DMS53 treated with DMSO at 0.1 percent for 48 hours (cell line): ENCODE results near the gene RHOT2.

ENCODE experiments used
- DNase-seq: peaks from one replicate; lab custom pipeline; 2025; ENCODE audit not compliant: unreplicated experiment; lab: John Stamatoyannopoulos, UW

Gene RHOT2

DNA sequence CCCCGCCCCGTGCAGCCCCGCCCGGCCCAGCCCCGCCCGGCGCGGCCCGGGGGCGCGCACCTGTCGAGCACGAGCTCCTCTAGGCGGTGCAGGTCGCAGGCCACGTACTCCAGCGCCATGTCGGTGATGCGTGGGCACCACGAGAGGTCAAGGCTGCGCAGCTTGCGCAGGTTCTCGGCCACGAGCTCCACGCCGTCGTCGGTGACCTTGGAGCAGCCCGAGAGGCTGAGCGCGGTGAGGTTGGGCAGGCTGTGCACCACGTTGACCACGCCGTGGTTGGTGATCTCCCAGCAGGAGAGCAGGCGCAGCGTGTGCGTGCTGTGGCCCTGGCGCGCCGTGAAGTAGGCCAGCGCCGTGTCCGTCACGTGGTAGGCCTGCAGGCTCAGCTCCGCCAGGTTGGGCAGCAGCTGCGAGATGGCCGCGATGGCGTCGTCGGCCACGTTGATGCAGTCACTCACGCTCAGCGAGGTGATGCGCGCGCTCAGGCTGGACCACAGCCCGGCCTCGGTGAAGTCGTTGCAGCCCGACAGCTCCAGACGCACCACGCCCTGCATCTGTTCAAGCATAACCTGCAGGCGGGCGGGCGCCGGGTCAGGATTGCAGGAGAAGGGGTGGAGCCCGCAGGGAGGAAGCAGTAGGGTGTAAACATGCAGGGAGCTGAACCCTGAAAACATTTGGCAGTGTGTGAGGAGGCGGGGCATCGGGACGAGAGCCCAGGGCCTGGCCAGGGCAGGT, 27.6 kb downstream of the RHOT2 start:
- DNase-seq, result peak; percentile 92

DNA sequence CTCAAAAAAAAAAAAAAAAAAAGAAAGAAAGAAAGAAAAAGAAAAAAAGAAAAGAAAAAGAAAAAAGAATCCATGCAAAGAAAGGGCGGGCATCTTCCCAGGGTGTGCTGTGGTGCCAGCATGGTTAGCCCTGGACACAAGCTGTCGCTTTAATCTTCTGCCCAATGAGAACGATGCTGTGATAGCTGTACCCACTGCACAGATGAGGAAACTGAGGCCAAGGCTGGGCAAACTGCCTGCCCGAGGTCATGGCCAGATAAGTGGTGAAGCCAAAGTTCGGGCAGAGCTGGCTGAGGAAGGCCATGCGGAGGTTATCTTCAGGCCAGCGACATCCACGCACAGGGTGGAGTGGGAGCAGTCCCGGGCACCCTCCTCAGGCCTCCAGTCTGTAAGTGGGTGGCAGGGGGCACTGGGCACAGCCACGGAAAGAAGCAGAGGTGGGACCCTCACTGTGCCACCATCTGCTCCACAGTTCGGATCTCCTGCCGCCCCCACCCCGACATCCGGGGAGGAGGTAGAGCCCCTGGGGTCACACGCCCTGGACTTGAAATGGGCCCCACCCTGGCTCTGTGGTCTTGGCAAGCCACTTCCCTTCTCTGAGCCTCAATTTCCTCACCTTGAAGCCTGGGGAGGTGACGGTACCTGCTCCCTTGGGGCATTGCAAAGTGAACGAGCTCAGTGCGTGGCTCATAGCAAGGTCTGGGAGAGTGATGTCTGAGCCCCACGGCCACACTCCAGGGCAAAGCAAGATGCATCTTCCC, 31.2 kb downstream of the RHOT2 start:
- DNase-seq, result no peak

DNA sequence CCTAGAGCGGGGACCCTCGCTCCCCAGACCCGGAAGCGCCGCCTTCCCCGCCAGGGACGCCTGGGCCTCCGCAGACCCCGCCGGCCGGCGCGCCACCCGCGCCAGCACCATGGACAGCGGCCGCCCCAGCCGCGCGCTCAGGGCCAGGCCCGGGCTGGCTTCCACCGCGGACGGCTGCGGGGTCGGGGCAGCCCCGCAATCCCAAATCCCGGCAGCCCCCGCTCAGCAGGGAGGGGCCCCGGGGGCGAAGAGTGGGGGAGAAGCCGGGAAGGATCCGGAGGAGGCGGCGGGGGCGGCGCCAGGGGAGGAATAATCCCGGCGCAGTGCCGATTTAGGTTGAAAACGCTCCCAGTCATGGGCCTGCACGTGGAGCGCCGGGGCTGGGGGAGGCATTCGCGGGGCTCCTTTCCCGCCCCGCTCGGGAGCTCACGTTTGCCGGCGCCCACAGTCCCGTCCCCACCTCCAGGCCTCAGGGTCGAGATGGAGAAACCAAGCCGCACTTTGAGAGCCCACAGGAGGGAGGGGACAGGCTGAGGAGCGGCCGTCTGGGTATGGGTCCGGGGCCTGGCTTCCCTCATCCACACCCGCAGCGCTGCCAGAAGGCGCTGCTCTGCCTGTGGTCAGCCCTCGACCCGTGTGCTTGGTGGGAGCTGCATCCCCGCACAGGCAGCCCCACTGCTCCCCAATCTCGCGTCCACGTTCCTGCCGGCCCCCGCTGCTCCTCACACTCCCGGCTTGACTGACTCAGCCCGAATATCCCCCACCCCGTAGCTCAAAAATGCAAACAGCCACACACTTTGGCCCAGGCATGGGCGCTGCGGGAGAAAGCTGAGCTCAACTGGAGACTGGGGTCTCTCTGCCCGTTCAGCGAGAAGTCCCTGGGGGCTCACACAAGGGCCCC, 33.0 kb downstream of the RHOT2 start:
- no peak for DNase-seq

DNA sequence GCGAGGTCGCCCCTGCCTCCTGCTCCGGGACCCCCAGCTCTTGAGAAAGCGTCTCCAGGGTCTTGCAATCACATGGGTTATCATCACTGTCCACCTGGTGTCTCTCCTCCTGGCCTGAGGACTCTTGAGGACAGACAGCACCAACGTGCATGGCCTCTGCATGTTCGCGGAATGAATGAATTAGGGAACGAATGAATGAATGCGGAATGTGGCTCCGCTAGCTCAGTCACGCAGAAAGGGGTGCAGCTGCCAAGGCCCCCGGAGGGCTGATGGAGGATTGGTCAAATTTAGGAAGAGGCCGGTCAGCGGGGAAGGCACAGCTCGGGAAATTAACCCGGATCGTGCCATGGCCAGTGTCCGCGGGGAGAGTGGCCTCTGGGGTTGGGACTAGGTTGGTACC, 34.4 kb downstream of the RHOT2 start:
- no peak for DNase-seq

DNA sequence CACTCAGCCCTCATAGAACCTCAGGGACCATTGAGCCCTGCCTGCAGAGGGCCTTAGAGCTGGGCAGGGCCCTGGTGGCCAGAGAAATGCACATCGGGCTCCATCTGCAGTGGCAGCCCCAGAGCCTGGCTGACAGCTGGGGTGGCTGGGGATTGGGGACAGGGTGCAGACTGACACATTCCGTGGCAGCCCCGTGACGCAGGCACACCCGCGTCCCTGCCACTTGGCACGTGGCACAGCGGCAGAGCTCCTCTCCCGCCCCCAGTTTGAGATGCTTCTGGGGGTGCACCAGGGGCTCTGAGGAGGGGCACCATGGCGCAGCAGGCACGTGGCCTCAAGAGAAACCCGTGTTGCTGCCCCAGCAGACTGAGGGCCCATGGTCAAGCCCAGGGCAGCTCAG, 35.5 kb downstream of the RHOT2 start:
- no peak for DNase-seq

DNA sequence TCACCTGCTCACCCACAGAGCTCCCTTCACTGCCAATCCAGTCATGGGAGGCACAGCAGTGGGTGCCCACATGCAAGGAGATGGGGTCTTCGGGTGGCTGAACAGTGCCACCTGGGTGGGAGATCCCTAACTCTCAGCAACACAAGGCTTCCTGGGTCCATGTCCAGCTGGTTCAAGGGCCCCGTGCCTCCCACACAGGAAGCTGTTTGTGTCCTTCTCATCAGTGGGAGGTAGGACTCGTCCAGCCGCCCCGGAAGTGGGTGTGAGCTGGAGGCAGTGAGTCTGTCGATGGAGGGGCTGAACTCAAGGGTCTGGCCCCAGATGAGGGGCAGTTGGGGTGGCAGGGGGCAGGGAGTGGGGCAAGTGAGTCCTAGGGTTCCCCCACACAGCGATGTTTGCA, 36.1 kb downstream of the RHOT2 start:
- DNase-seq, result no peak

DNA sequence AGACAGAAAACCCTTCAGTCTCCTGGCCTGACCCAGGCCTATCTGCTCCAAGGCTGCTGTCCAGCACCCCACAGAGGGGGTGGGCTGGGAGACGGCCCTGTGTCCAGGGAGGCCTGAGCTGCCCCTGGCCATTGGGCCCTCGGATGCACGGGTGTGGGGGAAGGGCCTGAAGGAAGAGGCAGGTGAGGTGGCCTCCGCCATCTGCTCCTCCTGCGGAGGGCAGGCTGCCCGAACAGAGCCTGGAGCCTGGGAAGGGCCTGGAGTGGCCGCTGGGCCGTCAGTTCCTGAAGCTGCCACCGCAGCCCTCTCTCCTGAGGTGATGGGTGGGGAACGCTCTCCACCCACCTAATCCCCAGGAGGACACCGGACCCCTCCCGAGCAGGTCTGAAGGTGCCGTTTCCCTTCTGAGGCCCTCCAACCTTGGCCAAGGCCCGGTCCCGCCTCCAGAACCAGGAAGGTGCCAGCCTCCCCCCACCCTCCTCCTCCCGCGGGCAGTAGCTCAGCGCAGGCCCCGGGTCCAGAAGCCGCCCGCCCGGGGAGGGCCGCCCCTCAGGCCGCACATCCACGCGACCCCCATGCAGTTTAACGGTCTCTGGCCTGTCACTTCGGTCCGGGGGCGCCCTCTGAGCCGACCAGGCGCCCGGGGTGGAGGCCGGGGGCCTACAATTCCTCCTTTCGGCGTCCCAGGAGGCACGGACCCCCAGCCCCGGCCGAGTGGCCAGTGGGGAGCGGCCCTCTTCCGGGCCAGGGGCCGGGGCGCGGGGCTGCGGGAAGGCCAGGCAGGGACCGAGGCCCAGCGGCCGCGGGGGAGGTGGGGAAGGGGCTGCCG, 36.8 kb downstream of the RHOT2 start:
- no peak for DNase-seq

DNA sequence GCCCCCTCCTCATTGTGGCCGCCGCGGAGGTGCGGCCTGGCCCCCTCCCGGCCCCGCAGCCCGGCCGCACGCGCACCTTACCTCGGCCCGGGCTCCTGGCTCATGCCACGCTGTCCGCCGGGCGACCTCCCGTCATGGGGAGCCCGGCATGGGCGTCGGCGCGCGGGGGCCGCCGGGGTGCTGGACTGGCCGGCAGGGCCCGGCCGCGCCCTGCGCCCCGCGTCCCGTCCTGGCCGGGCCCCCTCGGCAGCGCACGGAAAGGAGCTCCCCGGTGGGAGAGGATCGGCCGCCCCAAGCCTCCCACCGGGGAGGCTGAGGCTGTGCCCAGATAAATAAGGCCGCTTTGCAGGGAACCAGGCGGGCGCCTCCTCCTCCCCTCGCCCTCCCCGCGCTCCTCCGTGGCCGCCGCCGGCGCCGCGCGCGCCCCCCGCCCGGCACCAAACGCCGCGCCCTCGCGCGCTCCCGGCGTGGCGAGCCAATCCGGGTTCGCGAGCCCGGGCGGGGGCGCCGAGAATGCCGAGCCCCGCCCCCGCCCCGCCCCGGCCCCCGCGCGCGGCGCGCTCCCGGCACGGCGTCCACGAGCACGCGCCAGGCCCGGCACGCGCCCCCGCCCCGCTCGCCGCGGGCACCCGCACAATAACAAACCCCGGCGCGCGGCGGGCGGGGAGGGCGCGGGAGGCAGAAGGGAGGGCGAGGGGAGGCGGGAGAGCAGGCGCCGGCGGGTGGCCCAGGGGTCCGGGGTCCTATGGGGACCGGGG, 37.7 kb downstream of the RHOT2 start, which contains the start of gene FBXL16:
FBXL16 (minus strand) TSS at position 371 of the 758 bp plus-strand sequence. CDS start 8,396 bp downstream, outside the sequence.
- no peak for DNase-seq

DNA sequence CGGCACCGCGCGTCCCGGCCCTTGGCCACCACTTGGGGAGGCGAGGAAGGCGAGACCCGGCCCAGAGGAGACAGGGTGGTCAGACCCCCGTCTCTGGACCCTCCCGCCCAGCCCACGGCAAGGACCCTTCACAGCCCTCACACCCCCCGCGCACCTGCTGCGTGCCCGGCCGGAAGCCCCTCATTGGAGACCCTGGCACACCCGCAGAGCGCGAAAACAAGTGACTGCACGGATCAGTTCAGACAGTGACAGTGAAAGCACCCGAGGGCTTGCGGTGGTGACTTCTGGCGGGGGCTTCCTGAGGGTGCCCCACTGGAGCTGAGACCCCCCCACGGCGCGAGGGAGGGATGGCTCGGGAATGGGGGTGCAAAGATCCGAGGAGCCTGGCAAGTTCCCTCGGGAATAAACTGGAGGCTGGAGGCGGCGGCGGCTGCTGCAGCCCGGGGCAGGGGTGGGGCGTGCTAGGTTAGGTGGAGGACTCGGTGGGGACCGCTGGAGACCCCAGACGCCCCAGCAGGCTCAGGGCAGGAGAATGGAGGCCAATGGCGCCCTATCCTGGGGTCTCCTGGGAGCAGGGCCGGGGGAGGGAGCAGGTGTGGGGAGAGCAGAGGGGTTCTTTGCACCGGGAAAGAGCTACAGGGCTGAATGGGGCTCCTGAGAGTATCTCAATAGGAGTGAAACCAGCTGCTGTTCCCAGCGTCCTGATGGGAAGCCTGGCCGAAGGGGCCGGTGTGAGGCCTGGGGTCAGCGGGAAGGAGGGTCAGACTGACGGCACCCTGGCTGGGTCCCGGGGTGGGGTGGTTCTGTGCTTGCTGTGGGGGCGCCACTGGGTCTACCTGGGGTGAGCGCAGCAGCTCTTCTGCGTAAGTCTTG, 38.5 kb downstream of the RHOT2 start:
- DNase-seq, result peak; percentile 18

DNA sequence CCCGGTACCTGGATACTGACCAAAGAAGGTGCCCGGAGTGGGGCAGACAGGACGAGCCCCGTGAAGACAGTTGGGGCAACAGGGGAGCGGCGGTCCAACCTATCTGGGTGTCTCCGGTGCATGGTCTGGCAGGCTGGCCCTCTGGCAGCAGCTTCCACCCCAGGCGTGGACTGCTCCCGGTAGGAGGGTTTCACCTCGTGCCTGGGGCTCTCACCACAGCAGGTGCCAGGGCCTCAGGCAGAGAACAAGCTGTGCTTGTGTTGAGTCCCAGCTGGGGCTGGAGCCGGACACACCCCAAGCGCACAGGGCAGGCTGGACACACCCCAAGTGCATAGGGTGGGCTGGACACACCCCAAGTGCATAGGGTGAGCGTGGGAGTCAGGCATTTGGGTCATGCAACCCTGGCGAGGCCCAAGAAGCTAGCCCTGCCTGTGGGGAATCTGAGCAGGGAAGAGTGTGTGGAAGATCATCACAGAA, 39.2 kb downstream of the RHOT2 start:
- DNase-seq, result no peak

DNA sequence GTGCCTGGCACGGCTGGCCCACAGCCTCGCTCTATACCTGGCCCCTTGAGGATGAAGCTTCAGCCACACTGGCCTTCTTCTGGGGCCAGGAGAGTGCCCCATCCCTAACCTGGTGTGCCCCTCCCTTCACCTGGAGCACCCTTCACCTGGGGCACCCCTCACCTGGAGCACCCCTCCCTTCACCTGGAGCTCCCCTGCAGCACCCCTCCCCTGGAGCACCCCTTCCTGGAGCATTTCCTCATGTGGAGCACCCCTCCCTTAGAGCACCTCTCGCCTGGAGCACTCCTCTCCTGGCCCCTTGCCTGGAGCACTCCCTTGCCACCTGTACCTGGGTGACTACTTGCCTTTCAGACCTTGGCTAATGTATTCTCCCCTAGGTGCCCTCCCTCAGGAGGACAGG, 40.1 kb downstream of the RHOT2 start:
- DNase-seq, result no peak

DNA sequence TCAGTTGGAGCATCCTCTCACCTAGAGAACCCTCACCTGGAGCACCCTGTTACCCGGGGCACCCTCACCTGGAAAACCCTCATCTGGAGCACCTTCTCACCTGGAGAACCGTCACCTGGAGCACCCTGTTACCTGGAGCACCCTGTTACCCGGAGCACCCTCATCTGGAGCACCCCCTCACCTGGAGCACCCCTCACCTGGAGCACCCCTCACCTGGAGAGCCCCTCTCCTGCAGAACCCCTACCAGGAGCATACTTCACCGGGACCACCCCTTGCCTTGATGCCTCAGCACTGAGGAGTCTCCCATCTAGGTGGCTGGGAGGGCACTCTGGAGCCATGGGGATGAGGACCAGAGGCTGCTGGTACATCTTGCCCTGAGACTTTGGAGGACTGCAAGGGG, 41.0 kb downstream of the RHOT2 start:
- DNase-seq, result no peak

DNA sequence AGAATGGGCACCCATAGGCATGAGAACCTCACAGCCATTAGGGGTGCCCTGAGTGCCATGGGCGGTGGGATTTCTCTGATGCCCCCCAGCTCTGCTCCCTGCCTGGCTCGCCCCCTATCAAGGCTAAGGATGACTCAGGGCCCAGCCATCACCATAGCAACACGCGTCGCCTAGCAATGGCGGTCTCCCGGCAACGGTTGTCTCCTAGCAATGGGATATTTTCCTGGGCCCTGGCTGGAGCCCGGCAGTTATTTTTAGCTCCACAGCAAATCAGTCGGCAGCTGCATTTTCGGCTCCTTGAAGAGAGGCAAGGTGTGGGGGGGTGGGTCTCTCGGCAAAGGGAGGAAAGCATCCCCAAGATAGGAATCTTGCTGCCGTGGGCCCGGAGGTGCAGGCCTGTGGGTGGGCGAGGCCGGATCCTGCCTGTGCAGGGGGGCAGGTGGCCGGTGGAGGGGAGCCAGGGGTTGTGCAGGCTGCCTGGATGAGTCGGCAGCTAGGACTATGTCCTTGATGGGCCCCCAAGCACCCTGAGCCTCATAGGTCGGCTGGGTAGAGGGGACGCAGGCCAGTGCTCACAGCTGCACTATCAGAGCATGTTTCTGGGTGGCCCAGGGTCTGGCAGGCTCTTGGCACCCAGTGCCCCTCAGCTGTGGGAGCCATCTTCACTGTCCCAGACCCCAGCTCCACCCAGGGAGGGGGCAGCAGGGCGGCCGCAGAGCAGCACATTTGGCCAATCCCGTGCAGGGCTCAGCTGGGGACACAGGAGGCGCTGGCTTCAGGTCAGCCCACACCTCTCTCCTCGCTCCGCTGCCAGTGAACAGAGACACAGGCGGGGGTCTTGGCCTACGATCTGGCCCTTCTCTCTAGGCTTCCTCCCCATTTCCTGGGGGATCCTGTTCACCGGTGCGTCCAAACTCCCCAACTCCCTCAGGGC, 41.9 kb downstream of the RHOT2 start:
- peak; percentile 45 for DNase-seq

DNA sequence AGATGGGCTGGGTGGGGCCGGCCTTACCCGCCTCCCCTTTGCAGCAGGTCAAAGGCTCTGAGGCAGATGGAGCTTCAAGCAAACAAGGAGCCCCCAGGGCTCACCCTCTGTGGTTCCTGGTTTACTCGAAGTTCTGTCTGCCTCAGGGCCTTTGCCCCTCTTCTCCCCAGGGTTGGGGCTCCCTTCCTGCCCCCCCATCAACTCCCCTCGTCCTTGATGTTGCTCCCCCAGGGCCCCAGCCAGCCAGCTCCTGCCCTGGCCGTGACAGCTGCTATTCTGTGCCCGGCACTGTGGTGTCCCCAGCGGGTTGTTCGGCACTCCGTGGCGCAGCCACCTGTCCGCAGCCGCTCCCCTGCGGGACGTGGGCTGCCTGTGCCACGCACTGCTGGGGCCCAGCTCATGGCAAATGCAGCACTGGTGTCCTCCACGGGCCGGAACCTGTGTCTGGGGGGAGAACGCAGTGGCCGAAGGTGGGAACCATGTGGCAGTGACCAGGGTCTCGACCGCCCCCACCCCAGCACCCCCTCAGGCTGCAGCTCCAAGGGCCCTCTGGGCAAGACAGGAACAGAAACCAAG, 42.7 kb downstream of the RHOT2 start:
- DNase-seq, result no peak

DNA sequence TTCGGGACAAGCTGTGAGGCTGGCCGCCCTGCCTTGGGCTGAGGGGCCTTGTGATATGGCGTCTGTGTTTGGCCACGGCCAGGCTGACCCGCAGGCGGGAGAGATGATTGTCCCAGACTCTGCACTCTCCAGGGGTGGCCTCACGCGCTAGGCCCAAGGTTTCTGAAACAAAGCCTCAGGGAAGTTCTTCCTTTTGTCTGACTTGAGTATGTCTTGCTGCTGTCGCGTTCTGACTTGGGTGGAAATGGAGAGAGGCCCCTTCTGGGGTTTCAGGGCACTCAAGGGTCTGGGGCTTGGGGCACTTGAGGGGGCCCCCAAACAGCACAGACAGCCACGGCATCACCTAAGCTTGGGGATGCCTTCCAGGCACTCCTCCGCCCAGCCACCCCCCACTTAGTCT, 43.2 kb downstream of the RHOT2 start:
- DNase-seq, result no peak

DNA sequence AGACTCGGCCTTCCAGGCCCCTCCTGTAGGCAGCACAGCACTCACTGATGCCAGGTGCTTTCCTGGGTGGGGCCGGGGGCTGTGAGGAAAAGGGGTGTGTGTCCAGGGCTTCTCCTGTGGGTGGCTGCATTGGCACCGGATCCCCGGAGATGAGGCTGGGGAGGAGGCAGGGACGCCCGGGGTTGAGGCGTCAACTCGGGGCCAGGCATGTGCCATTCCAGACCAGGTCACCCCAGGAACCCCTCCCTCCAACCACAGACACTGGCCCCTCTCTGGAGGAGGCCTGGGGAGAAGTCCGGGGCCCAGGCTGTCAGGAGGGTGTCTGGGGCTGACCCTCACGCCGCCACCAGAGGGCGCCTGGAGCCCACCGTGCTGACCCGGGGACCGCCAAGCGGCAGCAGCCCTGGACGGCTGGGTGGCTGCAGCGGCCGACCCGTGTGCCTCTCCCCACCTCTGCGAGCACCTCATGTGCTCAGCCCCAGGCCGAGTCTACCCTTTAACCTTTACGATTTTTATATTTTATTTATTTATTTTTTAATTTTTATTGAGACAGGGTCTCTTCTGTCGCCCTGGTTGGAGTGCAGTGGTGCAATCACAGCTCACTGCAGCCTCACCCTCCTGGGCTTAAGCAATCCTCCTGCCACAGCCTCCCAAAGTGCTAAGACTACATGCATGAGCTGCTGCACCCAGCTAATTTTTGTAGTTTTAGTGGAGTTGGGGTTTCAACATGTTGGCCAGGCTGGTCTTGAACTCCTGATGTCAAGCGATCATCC, 43.8 kb downstream of the RHOT2 start:
- peak; percentile 34 for DNase-seq
